ENCODE data around the gene FNDC3B.

The FNDC3B gene

DNA sequence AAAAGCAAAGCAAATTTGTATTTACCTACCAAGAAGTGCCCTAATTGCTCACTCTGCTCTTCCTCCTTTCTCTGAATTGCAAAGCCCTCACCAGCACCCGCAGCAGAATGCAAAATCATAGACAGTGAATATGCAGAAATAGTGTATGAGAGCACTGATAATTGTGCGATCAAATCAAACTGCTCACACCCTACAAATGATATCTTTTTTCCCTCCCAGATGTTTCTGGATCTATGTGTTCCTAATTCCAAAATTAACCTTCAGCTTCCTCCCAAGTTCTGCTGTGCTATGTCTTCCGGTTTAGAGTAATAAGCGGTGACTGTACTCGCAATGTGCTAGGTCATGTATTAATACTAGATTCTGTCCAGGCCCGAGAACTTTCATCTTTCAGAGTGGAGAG, 405.4 kb downstream of the FNDC3B start:
- H3K27ac Mint-ChIP-seq: no peak overlapping the region
- peaks cover 70% of the 10 kb centered on the region for H3K27me3 Mint-ChIP-seq
- no peaks in the 10 kb centered on the region for H3K9me3 Mint-ChIP-seq
- H3K4me3 Mint-ChIP-seq: no peak overlapping the region
- DNase-seq: no peak
- H3K36me3 Mint-ChIP-seq (ENCODE audit: low read depth): no peaks in the 10 kb centered on the region
- H3K4me1 Mint-ChIP-seq (ENCODE audit: low read depth): peaks cover 29% of the 10 kb centered on the region

DNA sequence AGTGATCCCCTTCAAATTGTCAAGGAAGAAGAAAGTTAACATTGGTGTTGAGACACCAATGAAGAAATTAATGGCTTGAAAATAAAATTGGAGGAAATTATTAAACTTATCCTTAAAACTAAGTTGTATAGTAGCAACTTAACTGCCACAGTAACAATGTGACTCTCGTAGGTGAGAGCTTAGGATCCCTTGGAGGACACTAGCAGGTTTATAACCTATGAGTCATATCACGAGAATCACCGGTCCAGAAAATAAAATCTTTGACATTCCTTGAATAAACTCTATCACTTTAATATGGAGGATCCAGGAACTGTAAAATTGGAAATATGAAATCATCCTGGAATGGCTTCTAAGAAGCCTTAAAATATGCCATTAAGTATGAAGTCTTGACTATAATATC, 406.8 kb downstream of the FNDC3B start:
- Mint-ChIP-seq H3K9me3 (no peaks in the 10 kb centered on the region), H3K27me3 (peaks cover 73% of the 10 kb centered on the region), H3K27ac (no peak overlapping the region), H3K4me3 (no peak overlapping the region), H3K4me1 (ENCODE audit: low read depth) (peaks cover 31% of the 10 kb centered on the region), H3K36me3 (ENCODE audit: low read depth) (no peaks in the 10 kb centered on the region)
- no peak for DNase-seq

DNA sequence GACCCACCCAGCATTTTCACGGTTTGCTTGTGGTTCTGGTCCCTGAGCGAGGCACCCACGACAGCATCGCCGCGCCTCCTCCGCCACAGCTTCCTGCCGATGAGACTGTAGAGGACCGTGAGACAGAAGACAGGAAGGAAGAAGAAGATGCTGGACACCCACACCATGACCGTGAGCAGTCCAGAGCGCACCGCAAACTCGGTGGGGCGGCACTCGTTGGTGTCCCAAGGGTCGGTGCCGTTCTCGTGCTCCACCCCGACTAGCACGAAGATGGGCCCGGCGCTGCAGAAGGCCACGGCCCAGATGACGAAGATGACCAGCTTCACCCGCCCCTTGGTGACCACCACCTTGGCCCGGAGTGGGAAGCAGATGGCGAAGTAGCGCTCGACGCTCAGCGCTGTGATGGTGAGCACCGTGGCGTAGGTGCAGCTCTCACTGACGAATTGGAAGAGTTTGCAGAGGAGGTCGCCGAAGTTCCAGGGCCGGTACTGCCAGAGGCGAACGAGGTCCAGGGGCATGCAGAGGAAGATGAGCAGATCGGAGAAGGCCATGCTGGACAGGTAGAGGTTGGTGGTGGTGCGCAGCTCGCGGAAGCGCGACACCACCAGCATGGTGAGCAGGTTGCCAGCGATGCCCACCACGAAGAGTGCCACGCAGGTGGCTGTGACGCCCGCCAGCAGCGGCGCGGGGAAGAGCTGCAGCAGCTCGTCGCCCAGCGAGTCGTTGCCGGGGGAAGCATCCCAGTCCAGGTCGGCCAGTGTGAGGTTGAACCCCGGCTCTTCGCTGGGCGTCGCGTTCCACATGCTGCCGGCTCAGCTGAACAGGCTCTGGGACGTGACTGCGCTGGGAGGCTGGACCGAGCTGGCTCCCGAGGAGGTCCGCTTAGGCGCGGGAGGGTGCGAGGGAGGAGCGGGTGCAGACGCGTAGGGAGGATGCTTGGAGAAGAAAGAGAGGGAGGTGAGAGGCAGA, 408.5 kb downstream of the FNDC3B start, which contains the start of gene GHSR:
TSS of gene GHSR (minus strand) at position 846 of the 969 bp plus-strand sequence. CDS start at position 803, 43 bp downstream.
- peaks cover 31% of the 10 kb centered on the region for H3K4me1 Mint-ChIP-seq (ENCODE audit: low read depth)
- DNase-seq: peak; percentile 45
- no peak within 1 kb of the TSS for H3K27ac Mint-ChIP-seq
- H3K4me3 Mint-ChIP-seq: peak within 1 kb of the TSS; percentile 65
- no peaks in the 10 kb centered on the region for H3K36me3 Mint-ChIP-seq (ENCODE audit: low read depth)
- H3K27me3 Mint-ChIP-seq: peaks cover 76% of the 10 kb centered on the region
- no peaks in the 10 kb centered on the region for H3K9me3 Mint-ChIP-seq

DNA sequence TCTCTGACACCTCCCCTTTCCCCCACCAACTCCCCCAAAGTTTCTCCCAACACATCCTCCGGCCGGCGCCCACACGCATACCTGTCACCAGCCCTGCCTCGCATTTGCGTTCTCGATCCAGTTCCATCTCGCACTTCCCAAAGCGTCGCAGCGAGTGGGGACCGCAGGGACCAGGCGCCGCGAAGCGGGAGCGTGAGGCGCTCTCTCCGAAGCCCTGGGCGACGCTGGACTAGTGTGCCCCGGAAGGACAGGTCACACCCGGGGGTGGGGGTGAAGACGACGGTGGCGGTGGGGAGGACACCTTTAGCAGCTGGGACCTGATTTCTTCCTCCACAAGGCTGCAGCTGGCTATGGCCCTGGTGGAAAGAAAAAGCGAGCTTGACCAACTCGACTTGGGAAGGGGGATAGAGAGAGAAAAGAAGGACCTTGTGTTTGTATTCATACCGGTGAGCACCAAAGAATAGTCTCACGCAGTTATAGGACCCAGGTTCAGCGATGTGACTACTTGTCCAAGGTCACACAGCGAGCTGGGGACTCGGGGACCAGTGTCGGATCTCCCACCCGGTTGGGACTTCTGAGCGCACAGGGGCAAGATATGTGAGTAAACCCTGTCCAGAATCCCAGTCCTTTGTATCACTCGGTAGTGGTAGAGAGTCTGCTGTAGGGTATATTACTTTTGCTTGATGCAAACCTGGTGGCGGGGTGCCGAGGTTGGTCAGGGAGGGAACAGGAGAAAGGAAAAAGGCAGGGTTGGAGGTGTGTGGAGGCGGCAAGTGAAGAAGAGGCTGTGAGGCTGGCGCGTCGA, 409.5 kb downstream of the FNDC3B start:
- no peaks in the 10 kb centered on the region for H3K36me3 Mint-ChIP-seq (ENCODE audit: low read depth)
- peak overlapping the region; percentile 39 for H3K4me3 Mint-ChIP-seq
- H3K9me3 Mint-ChIP-seq: no peaks in the 10 kb centered on the region
- peaks cover 77% of the 10 kb centered on the region for H3K27me3 Mint-ChIP-seq
- peak; percentile 31 for DNase-seq
- H3K4me1 Mint-ChIP-seq (ENCODE audit: low read depth): peaks cover 31% of the 10 kb centered on the region
- no peak overlapping the region for H3K27ac Mint-ChIP-seq

DNA sequence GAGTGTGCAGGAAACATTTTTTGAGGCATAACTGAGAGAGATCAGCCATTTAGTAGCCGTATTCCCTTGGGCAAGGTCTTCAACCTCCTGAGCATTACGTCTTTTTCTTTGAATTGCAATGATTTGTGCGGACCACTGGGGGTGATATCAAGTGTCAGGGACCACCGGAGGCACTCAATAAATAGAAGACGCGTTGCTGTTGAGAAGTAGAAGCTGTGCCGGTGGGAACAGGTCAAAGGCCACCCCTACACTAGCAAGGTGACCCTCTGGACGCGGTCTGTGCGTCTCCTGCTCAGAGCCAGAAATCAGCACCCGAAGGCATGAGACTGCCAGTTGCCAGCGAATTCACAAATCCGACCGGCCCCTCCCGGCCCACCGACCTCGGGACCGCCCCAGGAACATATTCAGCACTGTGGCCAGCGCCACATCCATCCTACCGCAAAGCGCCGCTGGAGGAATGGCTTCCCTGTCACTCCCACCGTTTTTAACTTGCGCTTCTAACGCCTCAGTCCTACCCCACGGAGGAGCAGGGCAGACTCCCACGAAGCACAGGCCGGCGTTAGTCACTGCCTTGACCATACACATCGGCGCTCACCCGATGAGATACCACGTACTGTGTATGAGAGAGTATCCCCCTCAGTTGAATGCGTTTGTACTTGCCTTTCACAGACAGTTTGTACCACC, 410.2 kb downstream of the FNDC3B start:
- peak; percentile 33 for DNase-seq
- H3K9me3 Mint-ChIP-seq: no peaks in the 10 kb centered on the region
- H3K4me3 Mint-ChIP-seq: no peak overlapping the region
- H3K27me3 Mint-ChIP-seq: peaks cover 83% of the 10 kb centered on the region
- peaks cover 31% of the 10 kb centered on the region for H3K4me1 Mint-ChIP-seq (ENCODE audit: low read depth)
- no peak overlapping the region for H3K27ac Mint-ChIP-seq
- H3K36me3 Mint-ChIP-seq (ENCODE audit: low read depth): no peaks in the 10 kb centered on the region
